Measurements from ENCODE around the gene SPNS3.

- TF ChIP-seq BHLHE40 (IDR thresholded peaks at IDR 0.05; ENCODE audit: low read depth, low read length) (no peak), SMC3 (IDR thresholded peaks at IDR 0.05) (peak; percentile 97), HEYL (CRISPR knock-in tag; IDR thresholded peaks at IDR 0.05) (no peak), CTCF (IDR thresholded peaks at IDR 0.05) (peak; percentile 98), NPAS2 (CRISPR knock-in tag; IDR thresholded peaks at IDR 0.05; ENCODE audit: borderline replicate concordance) (no peak), FOSB (CRISPR knock-in tag; IDR thresholded peaks at IDR 0.05) (no peak), ELK1 (IDR thresholded peaks at IDR 0.05; ENCODE audit: low read depth, low read length) (no peak), POLR2A (IDR thresholded peaks at IDR 0.05; ENCODE audit: low read length) (no peak), TP53 (CRISPR knock-in tag; IDR thresholded peaks at IDR 0.05) (no peak), REST (IDR thresholded peaks at IDR 0.05) (no peak), FOSL2 (IDR thresholded peaks at IDR 0.05) (no peak), FOSL2 (CRISPR knock-in tag; IDR thresholded peaks at IDR 0.05) (no peak), MAFK (IDR thresholded peaks at IDR 0.05; ENCODE audit: partially characterized antibody) (no peak), POLR2AphosphoS2 (conservative IDR thresholded peaks at IDR 0.05; ENCODE audit: low read length) (no peak), JUN (IDR thresholded peaks at IDR 0.05) (no peak)
Measured at GRCh38 chr17:4412933-4413831, 20.6 kb upstream of the SPNS3 start.

Measured in A549 (cell line).